B cell (primary cell): ENCODE measurements around the gene CDX1. TPM values are rescaled to one million over a fixed set of nuclear protein-coding genes. Genes with fewer than 3 reads are reported as not detected.

ENCODE experiments used
- ATAC-seq: fragments of 200-7000 bp; cut with Tn5 transposase; one replicate; pipeline ENCODE4 v1.10.0; 2021; ENCODE audit warnings: low read depth, mild to moderate bottlenecking, moderate number of reproducible peaks, moderate library complexity
- CTCF ChIA-PET: fragments of 350-600 bp; sonication (Branson Sonifier 250); formaldehyde crosslinking; loops from one replicate; lab custom pipeline; 2021; ENCODE audit warnings: antibody characterized with exemption, inconsistent platforms; lab: Charles Lee
- POLR2A ChIA-PET: fragments of 350-600 bp; sonication (Branson Sonifier 250); formaldehyde crosslinking; loops from one replicate; lab custom pipeline; 2021; ENCODE audit warnings: antibody characterized with exemption; lab: Charles Lee
- DNase-seq: peaks from one replicate; pipeline ENCODE4 v3.0.0; 2013
- H2AFZ ChIP-seq: 2 replicates; pipeline ENCODE4 v1.6.1; 2012; ENCODE audit warnings: mild to moderate bottlenecking, low read depth, low read length; ENCODE audit not compliant: insufficient read depth, poor library complexity, severe bottlenecking
- H3K27ac ChIP-seq, 2 donors: 1 replicate in 1 of 2; 2 replicates in 1 of 2; pipeline ENCODE4 v1.5.1; 2012 to 2013; ENCODE audit warnings: low read length in 2 of 2, mild to moderate bottlenecking in 2 of 2, moderate library complexity in 1 of 2
- H3K27me3 ChIP-seq, 4 experiments: fragments of 200-600 bp in 1 of 4; sonication (generic) in 1 of 4; replicated peaks in 1 of 4; 1 replicate in 2 of 4; 2 replicates in 2 of 4; pipeline versions ENCODE4 v1.6.1 to v1.7.0; 2013 to 2016; ENCODE audit warnings: low read length in 3 of 4, mild to moderate bottlenecking in 2 of 4, mixed read lengths in 1 of 4, moderate library complexity in 1 of 4; ENCODE audit not compliant: insufficient read depth in 4 of 4, control insufficient read depth in 3 of 4; ENCODE audit errors: control extremely low read depth in 1 of 4
- H3K36me3 ChIP-seq, 2 experiments: replicated peaks in 1 of 2; 1 replicate in 1 of 2; 2 replicates in 1 of 2; pipeline versions ENCODE4 v1.6.1 to v1.7.1; 2013; ENCODE audit warnings: low read length in 1 of 2; ENCODE audit not compliant: insufficient read depth in 2 of 2, control insufficient read depth in 1 of 2; ENCODE audit errors: control extremely low read depth in 1 of 2, extremely low read depth in 1 of 2
- H3K4me1 ChIP-seq, 2 donors: fragments of 200-600 bp in 1 of 2; sonication (generic) in 1 of 2; 1 replicate in 1 of 2; 2 replicates in 1 of 2; pipeline versions ENCODE4 v1.5.1 to v1.6.1; 2013 to 2017; ENCODE audit warnings: low read length in 2 of 2; ENCODE audit not compliant: control insufficient read depth in 2 of 2, insufficient read depth in 2 of 2
- H3K4me2 ChIP-seq: replicated peaks from 2 replicates; pipeline ENCODE3; 2012; ENCODE audit warnings: mild to moderate bottlenecking, low read depth, low read length; ENCODE audit not compliant: poor library complexity, severe bottlenecking
- H3K4me3 ChIP-seq, 5 experiments: fragments of 200-600 bp in 1 of 5; sonication (generic) in 1 of 5; 1 replicate in 3 of 5; 2 replicates in 2 of 5; pipeline versions ENCODE4 v1.5.1 to v1.7.0; 2011 to 2016; ENCODE audit warnings: low read length in 4 of 5, mild to moderate bottlenecking in 4 of 5, low read depth in 2 of 5, control low read depth in 1 of 5, moderate library complexity in 1 of 5; ENCODE audit not compliant: insufficient read depth in 1 of 5; ENCODE audit errors: control extremely low read depth in 1 of 5, extremely low read depth in 1 of 5
- H3K79me2 ChIP-seq: fragments of 200-600 bp; sonication (generic); one replicate; pipeline ENCODE4 v1.6.0; 2016; ENCODE audit warnings: low read length; ENCODE audit not compliant: control insufficient read depth, insufficient read depth
- H3K9ac ChIP-seq: fragments of 200-600 bp; sonication (generic); 2 replicates; pipeline ENCODE4 v1.6.1; 2017; ENCODE audit warnings: mild to moderate bottlenecking, low read length, moderate library complexity
- H3K9me3 ChIP-seq, 3 donors: one replicate each; pipeline versions ENCODE4 v1.6.1 to v1.7.1; 2013; ENCODE audit warnings: low read length in 2 of 3; ENCODE audit not compliant: control insufficient read depth in 2 of 3, insufficient read depth in 1 of 3; ENCODE audit errors: control extremely low read depth in 1 of 3
- H4K20me1 ChIP-seq: 2 replicates; pipeline ENCODE4 v1.6.0; 2012; ENCODE audit warnings: mild to moderate bottlenecking, low read length; ENCODE audit not compliant: insufficient read depth, control insufficient read depth, poor library complexity, severe bottlenecking
- H3K27ac Mint-ChIP-seq: one replicate; pipeline ENCODE4 v1.8.0; 2021; ENCODE audit warnings: mixed read lengths
- H3K27me3 Mint-ChIP-seq: one replicate; pipeline ENCODE4 v1.8.0; 2021; ENCODE audit warnings: mixed read lengths
- H3K4me1 Mint-ChIP-seq: one replicate; pipeline ENCODE4 v1.8.0; 2021; ENCODE audit warnings: mixed read lengths
- H3K4me3 Mint-ChIP-seq: one replicate; pipeline ENCODE4 v1.8.0; 2021; ENCODE audit warnings: mixed read lengths
- H3K9me3 Mint-ChIP-seq: one replicate; pipeline ENCODE4 v1.8.0; 2022; ENCODE audit warnings: mixed read lengths; ENCODE audit not compliant: insufficient read depth
- CTCF ChIP-seq: fragments of 200-600 bp; IDR thresholded peaks from one replicate; pipeline ENCODE4 v1.8.0; 2022; ENCODE audit warnings: antibody characterized with exemption, mild to moderate bottlenecking
- EZH2 ChIP-seq: IDR thresholded peaks from 2 replicates; pipeline ENCODE4 v1.6.1; 2012; ENCODE audit warnings: borderline replicate concordance, low read depth, mild to moderate bottlenecking, moderate library complexity, low read length; ENCODE audit not compliant: insufficient read depth, poor library complexity, severe bottlenecking
- WGBS: methylation state at CpG from one replicate; pipeline ENCODE4 v1.1.5; 2013; ENCODE audit warnings: missing lambda C conversion rate; ENCODE audit not compliant: insufficient coverage; 5-methylcytosine and 5-hydroxymethylcytosine counted together
- intact Hi-C: fragments of 100-400 bp; cut with micrococcal nuclease; formaldehyde crosslinking; loops from one replicate; pipeline ENCODE4 v1.10.0; 2022
- polyA plus RNA-seq: library from polyadenylated mRNA; depleted of rRNA; stranded (reverse); fragments of >200 nt; gene quantifications from 2 replicates; pipeline ENCODE4 v1.2.3, GENCODE V29; 2012
- total RNA-seq, 2 donors: library from RNA; stranded (reverse); fragments of 120-200 nt in 1 of 2; gene quantifications; 1 replicate in 1 of 2; 2 replicates in 1 of 2; pipeline versions ENCODE4 v1.2.3 to v1.2.4, GENCODE V29; 2013 to 2022

The CDX1 gene
- total and polyA plus RNA-seq, 2 donors (not counting 1 experiment from before 2014, with no cell fraction given) = not detected

DNA sequence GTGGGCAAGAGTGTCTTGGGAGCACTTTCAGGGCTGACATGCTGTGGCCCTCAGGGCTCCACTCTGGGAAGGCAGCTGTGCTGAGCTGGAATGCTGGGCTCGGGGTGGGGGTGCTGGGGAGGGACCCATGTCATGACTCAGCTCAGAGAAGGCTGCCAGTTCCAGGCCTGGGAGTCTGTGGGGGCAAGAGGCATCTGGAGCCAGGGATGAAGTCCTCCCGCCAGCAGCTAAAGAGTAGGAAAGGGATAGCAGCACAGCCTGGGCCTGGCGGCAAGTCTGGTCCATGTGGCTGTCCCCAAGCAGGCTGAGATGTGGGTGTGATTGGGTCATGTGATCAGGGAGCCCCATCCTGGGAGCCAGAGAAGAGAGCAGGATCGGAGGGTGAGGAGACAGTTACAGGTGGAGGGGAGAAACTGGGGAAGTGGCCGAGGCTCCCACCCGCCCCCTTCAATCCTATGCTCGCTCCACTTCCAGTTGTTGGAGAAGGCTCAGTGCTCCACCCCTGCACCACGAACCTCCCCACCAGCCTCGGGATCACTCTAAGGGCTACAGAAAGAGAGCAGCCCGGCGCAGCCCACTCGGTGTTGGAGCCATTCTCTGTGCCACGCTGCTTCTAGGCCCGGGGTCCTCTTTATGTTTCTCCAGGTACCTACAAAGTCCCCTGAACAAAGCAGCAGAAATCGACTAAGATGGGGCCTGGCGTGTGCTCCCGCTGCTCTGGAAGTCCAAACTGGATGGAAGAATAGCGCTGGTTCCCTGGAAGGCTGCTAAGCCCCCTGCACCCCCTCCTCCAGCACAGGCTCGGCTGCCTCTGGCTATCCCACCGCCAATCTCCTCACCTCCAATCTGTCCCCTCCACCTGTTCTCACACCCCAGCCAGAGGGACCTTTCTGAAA, 23.0 kb upstream of the CDX1 start:
- Mint-ChIP-seq H3K4me3 (no peak overlapping the region), H3K9me3 (no peaks in the 10 kb centered on the region), H3K27me3 (no peaks in the 10 kb centered on the region), H3K27ac (no peak overlapping the region), H3K4me1 (no peaks in the 10 kb centered on the region)
- Histone ChIP-seq H3K27me3 (no peaks in the 10 kb centered on the region), H3K79me2 (no peaks in the 10 kb centered on the region), H3K27ac (no peak overlapping the region), H3K9me3 (no peaks in the 10 kb centered on the region), H3K4me1 (no peaks in the 10 kb centered on the region), H3K9ac (no peak overlapping the region), H3K36me3 (no peaks in the 10 kb centered on the region), H3K4me2 (no peak overlapping the region), H2AFZ (no peak overlapping the region), H3K4me3 (no peak overlapping the region), H4K20me1 (no peaks in the 10 kb centered on the region)
- no peak for TF ChIP-seq EZH2
- TF ChIP-seq CTCF = no peak
- WGBS = 94% methylated on average over 17 of the region's 20 CpGs
- ChIA-PET POLR2A (no interaction called here), CTCF (no interaction called here)
- intact Hi-C loops = no loop called here
- ATAC-seq = no peak
- no peak for DNase-seq

GRCh38 chr5:150144246-150144801, 22.3 kb upstream of the CDX1 start:
- Histone ChIP-seq H4K20me1 (no peaks in the 10 kb centered on the region), H3K4me3 (no peak overlapping the region), H3K27ac (no peak overlapping the region), H3K4me2 (no peak overlapping the region), H3K4me1 (no peaks in the 10 kb centered on the region), H3K27me3 (no peaks in the 10 kb centered on the region), H3K79me2 (no peaks in the 10 kb centered on the region), H3K9me3 (no peaks in the 10 kb centered on the region), H3K36me3 (no peaks in the 10 kb centered on the region), H2AFZ (no peak overlapping the region), H3K9ac (no peak overlapping the region)
- intact Hi-C loops = no loop called here
- no peak for TF ChIP-seq CTCF
- no peak for TF ChIP-seq EZH2
- no peaks in the 10 kb centered on the region for H3K27me3 Mint-ChIP-seq
- POLR2A ChIA-PET = no interaction called here
- H3K9me3 Mint-ChIP-seq = no peaks in the 10 kb centered on the region
- CTCF ChIA-PET = no interaction called here
- no peak overlapping the region for H3K4me3 Mint-ChIP-seq
- 39% methylated on average over 13 of the region's 14 CpGs for WGBS
- H3K4me1 Mint-ChIP-seq = no peaks in the 10 kb centered on the region
- no peak overlapping the region for H3K27ac Mint-ChIP-seq
- DNase-seq (no peak), ATAC-seq (no peak)
